K562 (cell line): ENCODE data around the gene TMEM178A.

Experiments used
- ETS1 ChIP-seq: conservative IDR thresholded peaks from 2 replicates; pipeline ENCODE4 v1.6.1; 2011; ENCODE audit warnings: low read depth, mild to moderate bottlenecking, low read length; ENCODE audit not compliant: control insufficient read depth
- LEF1 ChIP-seq: fragments of 450-650 bp; IDR thresholded peaks from 2 replicates; pipeline ENCODE4 v1.6.1; 2016; ENCODE audit warnings: mild to moderate bottlenecking
- SRSF9 ChIP-seq: fragments of 200-400 bp; formaldehyde crosslinking; IDR thresholded peaks from 2 replicates; pipeline ENCODE4 v1.6.1; 2017; ENCODE audit warnings: low read depth, low read length, borderline replicate concordance
- STAT6 ChIP-seq: sonication (generic); formaldehyde crosslinking; IDR thresholded peaks from 2 replicates; pipeline ENCODE4 v1.8.1; 2023; ENCODE audit warnings: mild to moderate bottlenecking, missing genetic modification reagents
- TF ChIP-seq, protein P1 (sequence below): fragments of 200-800 bp; sonication (Bioruptor generic); IDR thresholded peaks from 2 replicates; pipeline ENCODE4 v1.6.1; 2016; ENCODE audit warnings: missing genetic modification characterization, missing compliant biosample characterization
- TF ChIP-seq, protein P2 (sequence below), 3 experiments: IDR thresholded peaks in 2 of 3; conservative IDR thresholded peaks in 1 of 3; 2 replicates each; pipeline ENCODE4 v1.5.1; 2011 to 2012; ENCODE audit warnings: low read length in 3 of 3, mild to moderate bottlenecking in 3 of 3, control low read depth in 2 of 3, improper control_type of control experiment in 1 of 3, inconsistent platforms in 1 of 3, low read depth in 1 of 3, mixed read lengths in 1 of 3, moderate library complexity in 1 of 3; ENCODE audit not compliant: insufficient read depth in 2 of 3

GRCh38 chr2:39730276-39730675, 64.6 kb downstream of the TMEM178A start:
- TF ChIP-seq, protein P1, sequence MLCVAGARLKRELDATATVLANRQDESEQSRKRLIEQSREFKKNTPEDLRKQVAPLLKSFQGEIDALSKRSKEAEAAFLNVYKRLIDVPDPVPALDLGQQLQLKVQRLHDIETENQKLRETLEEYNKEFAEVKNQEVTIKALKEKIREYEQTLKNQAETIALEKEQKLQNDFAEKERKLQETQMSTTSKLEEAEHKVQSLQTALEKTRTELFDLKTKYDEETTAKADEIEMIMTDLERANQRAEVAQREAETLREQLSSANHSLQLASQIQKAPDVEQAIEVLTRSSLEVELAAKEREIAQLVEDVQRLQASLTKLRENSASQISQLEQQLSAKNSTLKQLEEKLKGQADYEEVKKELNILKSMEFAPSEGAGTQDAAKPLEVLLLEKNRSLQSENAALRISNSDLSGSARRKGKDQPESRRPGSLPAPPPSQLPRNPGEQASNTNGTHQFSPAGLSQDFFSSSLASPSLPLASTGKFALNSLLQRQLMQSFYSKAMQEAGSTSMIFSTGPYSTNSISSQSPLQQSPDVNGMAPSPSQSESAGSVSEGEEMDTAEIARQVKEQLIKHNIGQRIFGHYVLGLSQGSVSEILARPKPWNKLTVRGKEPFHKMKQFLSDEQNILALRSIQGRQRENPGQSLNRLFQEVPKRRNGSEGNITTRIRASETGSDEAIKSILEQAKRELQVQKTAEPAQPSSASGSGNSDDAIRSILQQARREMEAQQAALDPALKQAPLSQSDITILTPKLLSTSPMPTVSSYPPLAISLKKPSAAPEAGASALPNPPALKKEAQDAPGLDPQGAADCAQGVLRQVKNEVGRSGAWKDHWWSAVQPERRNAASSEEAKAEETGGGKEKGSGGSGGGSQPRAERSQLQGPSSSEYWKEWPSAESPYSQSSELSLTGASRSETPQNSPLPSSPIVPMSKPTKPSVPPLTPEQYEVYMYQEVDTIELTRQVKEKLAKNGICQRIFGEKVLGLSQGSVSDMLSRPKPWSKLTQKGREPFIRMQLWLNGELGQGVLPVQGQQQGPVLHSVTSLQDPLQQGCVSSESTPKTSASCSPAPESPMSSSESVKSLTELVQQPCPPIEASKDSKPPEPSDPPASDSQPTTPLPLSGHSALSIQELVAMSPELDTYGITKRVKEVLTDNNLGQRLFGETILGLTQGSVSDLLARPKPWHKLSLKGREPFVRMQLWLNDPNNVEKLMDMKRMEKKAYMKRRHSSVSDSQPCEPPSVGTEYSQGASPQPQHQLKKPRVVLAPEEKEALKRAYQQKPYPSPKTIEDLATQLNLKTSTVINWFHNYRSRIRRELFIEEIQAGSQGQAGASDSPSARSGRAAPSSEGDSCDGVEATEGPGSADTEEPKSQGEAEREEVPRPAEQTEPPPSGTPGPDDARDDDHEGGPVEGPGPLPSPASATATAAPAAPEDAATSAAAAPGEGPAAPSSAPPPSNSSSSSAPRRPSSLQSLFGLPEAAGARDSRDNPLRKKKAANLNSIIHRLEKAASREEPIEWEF (CRISPR knock-in tag), result no peak
- TF ChIP-seq, protein P2, sequence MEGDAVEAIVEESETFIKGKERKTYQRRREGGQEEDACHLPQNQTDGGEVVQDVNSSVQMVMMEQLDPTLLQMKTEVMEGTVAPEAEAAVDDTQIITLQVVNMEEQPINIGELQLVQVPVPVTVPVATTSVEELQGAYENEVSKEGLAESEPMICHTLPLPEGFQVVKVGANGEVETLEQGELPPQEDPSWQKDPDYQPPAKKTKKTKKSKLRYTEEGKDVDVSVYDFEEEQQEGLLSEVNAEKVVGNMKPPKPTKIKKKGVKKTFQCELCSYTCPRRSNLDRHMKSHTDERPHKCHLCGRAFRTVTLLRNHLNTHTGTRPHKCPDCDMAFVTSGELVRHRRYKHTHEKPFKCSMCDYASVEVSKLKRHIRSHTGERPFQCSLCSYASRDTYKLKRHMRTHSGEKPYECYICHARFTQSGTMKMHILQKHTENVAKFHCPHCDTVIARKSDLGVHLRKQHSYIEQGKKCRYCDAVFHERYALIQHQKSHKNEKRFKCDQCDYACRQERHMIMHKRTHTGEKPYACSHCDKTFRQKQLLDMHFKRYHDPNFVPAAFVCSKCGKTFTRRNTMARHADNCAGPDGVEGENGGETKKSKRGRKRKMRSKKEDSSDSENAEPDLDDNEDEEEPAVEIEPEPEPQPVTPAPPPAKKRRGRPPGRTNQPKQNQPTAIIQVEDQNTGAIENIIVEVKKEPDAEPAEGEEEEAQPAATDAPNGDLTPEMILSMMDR (IDR thresholded peaks at IDR 0.05 in 2 of 3, conservative IDR thresholded peaks at IDR 0.05 in 1 of 3; ENCODE audit: insufficient read depth in 2 of 3, low read depth in 1 of 3, low read length in 3 of 3), result no peak
- TF ChIP-seq LEF1 (no peak), SRSF9 (no peak), ETS1 (no peak), STAT6 (CRISPR knock-in tag) (no peak)
